Activated naive CD4-positive, alpha-beta T cell treated with anti-CD3 and anti-CD28 coated beads, Interleukin-2, amount 50 U/mL, for 16 hours (primary cell): ENCODE data around the gene PCDHGA10.
"Not testable (repeated sequence)": the region's sequence is repeated elsewhere in the genome, so short reads cannot be mapped to it uniquely, and the experiment has no call there.

Experiments
- DNase-seq: peaks from one replicate; pipeline ENCODE4 v3.0.0-alpha.2; 2020

The PCDHGA10 gene

GRCh38 chr5:141427783-141428426, 15.1 kb downstream of the PCDHGA10 start:
- DNase-seq = no peak

- DNase-seq = no peak
Observed at GRCh38 chr5:141430332-141431113, 17.7 kb downstream of the PCDHGA10 start, which contains the start of gene PCDHGA12. PCDHGA12 (plus strand) TSS chr5:141430507; CDS start chr5:141430760, 253 bp downstream.

- no peak for DNase-seq
Observed at GRCh38 chr5:141431286-141431685, 18.5 kb downstream of the PCDHGA10 start.

GRCh38 chr5:141432308-141432707, 19.5 kb downstream of the PCDHGA10 start:
- not testable (repeated sequence) for DNase-seq

GRCh38 chr5:141432726-141433125, 19.9 kb downstream of the PCDHGA10 start:
- DNase-seq = not testable (repeated sequence)

- no peak for DNase-seq
Observed at GRCh38 chr5:141434006-141434405, 21.2 kb downstream of the PCDHGA10 start.

- DNase-seq = no peak
Observed at GRCh38 chr5:141437221-141437620, 24.4 kb downstream of the PCDHGA10 start.

GRCh38 chr5:141439411-141440141, 26.8 kb downstream of the PCDHGA10 start:
- DNase-seq = no peak

- no peak for DNase-seq
Observed at GRCh38 chr5:141440341-141440740, 27.6 kb downstream of the PCDHGA10 start.

GRCh38 chr5:141441571-141442170, 28.9 kb downstream of the PCDHGA10 start:
- DNase-seq = no peak

- no peak for DNase-seq
Observed at GRCh38 chr5:141465351-141465750, 52.6 kb downstream of the PCDHGA10 start.
